ENCODE data around the gene SMAD2.

SMAD2 gene

GRCh38 chr18:47888156-47888555 lies 42.3 kb downstream of the SMAD2 start:
- H2BK12ac ChIP-seq (ENCODE audit: low read length in 2 of 2), result no peak overlapping the region
- H2BK15ac ChIP-seq (ENCODE audit: low read depth, poor library complexity, severe bottlenecking), result no peak overlapping the region
- DNase-seq, result no peak
- H2AFZ ChIP-seq (ENCODE audit: low read depth, low read length), result no peak overlapping the region
- H3K4ac ChIP-seq (ENCODE audit: low read depth in 1 of 2, low read length in 2 of 2), result no peak overlapping the region
- H4K8ac ChIP-seq (ENCODE audit: low read length), result no peak overlapping the region
- H3K79me1 ChIP-seq (replicated peaks; ENCODE audit: low read length, poor library complexity, severe bottlenecking), result peaks cover 13% of the 10 kb centered on the region
- H3K23ac ChIP-seq (ENCODE audit: low read length in 2 of 2), result no peak overlapping the region
- H2BK120ac ChIP-seq (ENCODE audit: low read depth, low read length), result no peak overlapping the region
- H3K4me1 ChIP-seq (ENCODE audit: control insufficient read depth, insufficient read depth, low read depth, low read length), result peaks cover 7% of the 10 kb centered on the region
- no peak overlapping the region for H2AK5ac ChIP-seq (ENCODE audit: low read length, severe bottlenecking)
- H3K27ac ChIP-seq (ENCODE audit: low read length, poor library complexity, severe bottlenecking), result no peak overlapping the region
- H3K36me3 ChIP-seq (ENCODE audit: control insufficient read depth in 1 of 2, insufficient read depth in 2 of 2, low read depth in 1 of 2, low read length in 2 of 2), result peaks cover 5 to 52% of the 10 kb centered on the region in 2 experiments
- H3K9me3 ChIP-seq (ENCODE audit: control insufficient read depth, low read length), result no peaks in the 10 kb centered on the region
- H3K18ac ChIP-seq (ENCODE audit: low read depth in 1 of 2, low read length in 2 of 2), result no peak overlapping the region
- WGBS, result 100% methylated on average over 3 of the region's 3 CpGs
- H2BK5ac ChIP-seq (ENCODE audit: low read depth, low read length, poor library complexity, severe bottlenecking), result no peak overlapping the region
- no peak overlapping the region for H3K4me3 ChIP-seq (ENCODE audit: insufficient read depth in 1 of 2, low read depth in 1 of 2, low read length in 2 of 2)
- H3K27me3 ChIP-seq (ENCODE audit: control insufficient read depth in 1 of 2, insufficient read depth in 1 of 2, low read length in 2 of 2), result no peaks in the 10 kb centered on the region
- no peak overlapping the region for H3K9ac ChIP-seq (ENCODE audit: low read length)
- no peak overlapping the region for H3K4me2 ChIP-seq (ENCODE audit: low read length, poor library complexity, severe bottlenecking)
- no peak overlapping the region for H3K14ac ChIP-seq (ENCODE audit: low read length in 2 of 2)
- H4K91ac ChIP-seq (ENCODE audit: low read length), result no peak overlapping the region

- Histone ChIP-seq H3K9ac (ENCODE audit: low read length) (no peak overlapping the region), H3K36me3 (ENCODE audit: control insufficient read depth in 1 of 2, insufficient read depth in 2 of 2, low read depth in 1 of 2, low read length in 2 of 2) (peaks cover 5 to 48% of the 10 kb centered on the region in 2 experiments), H2BK120ac (ENCODE audit: low read depth, low read length) (no peak overlapping the region), H3K27me3 (ENCODE audit: control insufficient read depth in 1 of 2, insufficient read depth in 1 of 2, low read length in 2 of 2) (no peaks in the 10 kb centered on the region), H3K27ac (ENCODE audit: low read length, poor library complexity, severe bottlenecking) (no peak overlapping the region), H3K23ac (ENCODE audit: low read length in 2 of 2) (no peak overlapping the region), H4K91ac (ENCODE audit: low read length) (no peak overlapping the region), H3K9me3 (ENCODE audit: control insufficient read depth, low read length) (no peaks in the 10 kb centered on the region), H2AFZ (ENCODE audit: low read depth, low read length) (no peak overlapping the region), H3K4me3 (ENCODE audit: insufficient read depth in 1 of 2, low read depth in 1 of 2, low read length in 2 of 2) (no peak overlapping the region), H2BK12ac (ENCODE audit: low read length in 2 of 2) (no peak overlapping the region), H2BK15ac (ENCODE audit: low read depth, poor library complexity, severe bottlenecking) (no peak overlapping the region), H3K79me1 (replicated peaks; ENCODE audit: low read length, poor library complexity, severe bottlenecking) (peaks cover 13% of the 10 kb centered on the region), H4K8ac (ENCODE audit: low read length) (no peak overlapping the region), H3K4ac (ENCODE audit: low read depth in 1 of 2, low read length in 2 of 2) (no peak overlapping the region), H3K4me1 (ENCODE audit: control insufficient read depth, insufficient read depth, low read depth, low read length) (peaks cover 8% of the 10 kb centered on the region), H3K18ac (ENCODE audit: low read depth in 1 of 2, low read length in 2 of 2) (no peak overlapping the region), H3K4me2 (ENCODE audit: low read length, poor library complexity, severe bottlenecking) (no peak overlapping the region), H3K14ac (ENCODE audit: low read length in 2 of 2) (no peak overlapping the region), H2AK5ac (ENCODE audit: low read length, severe bottlenecking) (no peak overlapping the region), H2BK5ac (ENCODE audit: low read depth, low read length, poor library complexity, severe bottlenecking) (no peak overlapping the region)
- DNase-seq, result no peak
- WGBS, result 88% methylated on average over 4 of the region's 4 CpGs
Measured at GRCh38 chr18:47887227-47887626, 43.2 kb downstream of the SMAD2 start.

- no peaks in the 10 kb centered on the region for H3K27me3 ChIP-seq (ENCODE audit: control insufficient read depth in 1 of 2, insufficient read depth in 1 of 2, low read length in 2 of 2)
- H2AK5ac ChIP-seq (ENCODE audit: low read length, severe bottlenecking), result no peak overlapping the region
- H4K8ac ChIP-seq (ENCODE audit: low read length), result no peak overlapping the region
- H3K18ac ChIP-seq (ENCODE audit: low read depth in 1 of 2, low read length in 2 of 2), result no peak overlapping the region
- H3K4me2 ChIP-seq (ENCODE audit: low read length, poor library complexity, severe bottlenecking), result no peak overlapping the region
- no peak overlapping the region for H2AFZ ChIP-seq (ENCODE audit: low read depth, low read length)
- no peak overlapping the region for H4K91ac ChIP-seq (ENCODE audit: low read length)
- peaks cover 19% of the 10 kb centered on the region for H3K79me1 ChIP-seq (replicated peaks; ENCODE audit: low read length, poor library complexity, severe bottlenecking)
- no peak overlapping the region for H3K4ac ChIP-seq (ENCODE audit: low read depth in 1 of 2, low read length in 2 of 2)
- H3K27ac ChIP-seq (ENCODE audit: low read length, poor library complexity, severe bottlenecking), result peak overlapping the region; percentile 55
- no peak overlapping the region for H3K4me3 ChIP-seq (ENCODE audit: insufficient read depth in 1 of 2, low read depth in 1 of 2, low read length in 2 of 2)
- H3K9ac ChIP-seq (ENCODE audit: low read length), result no peak overlapping the region
- no peaks in the 10 kb centered on the region for H3K9me3 ChIP-seq (ENCODE audit: control insufficient read depth, low read length)
- H2BK120ac ChIP-seq (ENCODE audit: low read depth, low read length), result no peak overlapping the region
- no peak for DNase-seq
- no peak overlapping the region for H3K14ac ChIP-seq (ENCODE audit: low read length in 2 of 2)
- H2BK15ac ChIP-seq (ENCODE audit: low read depth, poor library complexity, severe bottlenecking), result no peak overlapping the region
- 94% methylated on average over 3 of the region's 3 CpGs for WGBS
- peaks cover 0 to 55% of the 10 kb centered on the region in 2 experiments for H3K36me3 ChIP-seq (ENCODE audit: control insufficient read depth in 1 of 2, insufficient read depth in 2 of 2, low read depth in 1 of 2, low read length in 2 of 2)
- no peak overlapping the region for H2BK5ac ChIP-seq (ENCODE audit: low read depth, low read length, poor library complexity, severe bottlenecking)
- H3K23ac ChIP-seq (ENCODE audit: low read length in 2 of 2), result no peak overlapping the region
- peaks cover 10% of the 10 kb centered on the region for H3K4me1 ChIP-seq (ENCODE audit: control insufficient read depth, insufficient read depth, low read depth, low read length)
- no peak overlapping the region for H2BK12ac ChIP-seq (ENCODE audit: low read length in 2 of 2)
Measured at GRCh38 chr18:47883771-47884413, 46.6 kb downstream of the SMAD2 start.

GRCh38 chr18:47882641-47883040 lies 47.8 kb downstream of the SMAD2 start:
- WGBS, result 86% methylated on average over 1 of the region's 1 CpG

More at GRCh38 chr18:47882641-47883040, 47.8 kb downstream of the SMAD2 start:
- Histone ChIP-seq H2BK120ac (ENCODE audit: low read depth, low read length) (no peak overlapping the region), H3K27me3 (ENCODE audit: control insufficient read depth in 1 of 2, insufficient read depth in 1 of 2, low read length in 2 of 2) (no peaks in the 10 kb centered on the region), H4K8ac (ENCODE audit: low read length) (no peak overlapping the region), H3K27ac (ENCODE audit: low read length, poor library complexity, severe bottlenecking) (no peak overlapping the region), H2BK15ac (ENCODE audit: low read depth, poor library complexity, severe bottlenecking) (no peak overlapping the region), H2AFZ (ENCODE audit: low read depth, low read length) (no peak overlapping the region), H3K4me2 (ENCODE audit: low read length, poor library complexity, severe bottlenecking) (no peak overlapping the region), H3K36me3 (ENCODE audit: control insufficient read depth in 1 of 2, insufficient read depth in 2 of 2, low read depth in 1 of 2, low read length in 2 of 2) (peaks cover 0 to 46% of the 10 kb centered on the region in 2 experiments), H3K9me3 (ENCODE audit: control insufficient read depth, low read length) (no peaks in the 10 kb centered on the region), H3K23ac (ENCODE audit: low read length in 2 of 2) (no peak overlapping the region), H3K4me1 (ENCODE audit: control insufficient read depth, insufficient read depth, low read depth, low read length) (peaks cover 10% of the 10 kb centered on the region), H3K79me1 (replicated peaks; ENCODE audit: low read length, poor library complexity, severe bottlenecking) (peaks cover 15% of the 10 kb centered on the region), H2BK12ac (ENCODE audit: low read length in 2 of 2) (no peak overlapping the region), H3K9ac (ENCODE audit: low read length) (no peak overlapping the region), H3K18ac (ENCODE audit: low read depth in 1 of 2, low read length in 2 of 2) (no peak overlapping the region), H3K4me3 (ENCODE audit: insufficient read depth in 1 of 2, low read depth in 1 of 2, low read length in 2 of 2) (no peak overlapping the region), H2BK5ac (ENCODE audit: low read depth, low read length, poor library complexity, severe bottlenecking) (no peak overlapping the region), H3K14ac (ENCODE audit: low read length in 2 of 2) (no peak overlapping the region), H4K91ac (ENCODE audit: low read length) (no peak overlapping the region), H2AK5ac (ENCODE audit: low read length, severe bottlenecking) (no peak overlapping the region), H3K4ac (ENCODE audit: low read depth in 1 of 2, low read length in 2 of 2) (no peak overlapping the region)
- no peak for DNase-seq
